HG02938 (cell line): ENCODE data around the gene GSAP.

ENCODE experiments used
- ATAC-seq: cut with Tn5 transposase; IDR thresholded peaks from one replicate; pipeline ENCODE4 v1.9.1; 2021; ENCODE audit warnings: mild to moderate bottlenecking, moderate library complexity; ENCODE audit not compliant: unreplicated experiment

Gene GSAP

GRCh38 chr7:77441046-77441445, 24.9 kb upstream of the GSAP start:
- ATAC-seq: no peak

- ATAC-seq: no peak
Measured at GRCh38 chr7:77439572-77439971, 23.4 kb upstream of the GSAP start.

DNA sequence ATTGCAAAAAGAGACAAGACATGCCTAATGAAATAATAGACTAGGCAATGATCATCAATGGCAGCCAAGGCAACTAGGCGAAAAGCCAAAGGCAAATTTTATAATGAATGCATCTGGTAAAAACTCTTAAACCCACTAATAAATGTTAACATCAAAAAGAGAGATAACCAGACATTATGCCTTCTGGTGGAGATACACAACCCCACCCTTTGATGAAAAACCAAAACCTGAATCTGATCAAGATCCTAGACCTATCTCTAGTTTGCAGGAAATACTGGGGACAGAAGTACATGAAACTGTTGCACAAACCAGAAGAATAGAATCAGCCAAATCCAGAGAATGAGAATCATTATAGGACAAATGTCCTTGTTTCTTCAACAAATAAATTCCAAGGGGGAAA, 22.0 kb upstream of the GSAP start:
- no peak for ATAC-seq

DNA sequence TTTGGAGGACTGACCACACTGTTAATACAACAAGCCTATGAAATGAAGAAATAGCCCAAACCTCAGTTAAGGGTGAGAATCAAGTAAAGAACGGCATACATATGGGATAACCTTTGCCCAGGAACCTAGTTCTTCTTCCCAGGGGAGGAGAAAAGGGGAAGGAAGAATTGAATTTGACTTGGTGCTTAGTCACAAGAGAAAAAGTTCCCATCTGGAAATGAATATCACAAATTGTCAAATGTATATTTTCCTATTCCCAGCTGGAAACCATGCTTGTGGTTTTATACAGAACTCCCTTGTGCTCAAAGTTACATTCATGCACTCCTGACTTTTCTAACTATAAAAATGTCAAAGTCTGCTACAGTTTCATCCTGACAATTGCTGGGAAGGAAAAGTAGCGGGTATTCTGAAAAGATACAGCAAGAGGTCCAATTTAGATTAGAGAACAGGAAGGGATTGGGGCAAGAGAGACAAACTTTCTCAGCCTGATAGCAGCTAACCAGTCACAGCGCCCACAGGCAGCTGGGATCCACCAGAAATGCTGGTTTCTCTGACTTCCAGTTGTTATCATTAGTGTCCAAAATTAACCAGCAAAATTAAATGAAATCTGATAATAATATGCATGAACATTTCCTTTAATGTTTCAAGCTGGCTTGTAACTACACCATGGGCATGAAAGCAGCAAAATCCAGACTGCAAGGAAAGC, 18.6 kb upstream of the GSAP start:
- ATAC-seq: no peak

- ATAC-seq: no peak
Measured at GRCh38 chr7:77433901-77434300, 17.8 kb upstream of the GSAP start.

DNA sequence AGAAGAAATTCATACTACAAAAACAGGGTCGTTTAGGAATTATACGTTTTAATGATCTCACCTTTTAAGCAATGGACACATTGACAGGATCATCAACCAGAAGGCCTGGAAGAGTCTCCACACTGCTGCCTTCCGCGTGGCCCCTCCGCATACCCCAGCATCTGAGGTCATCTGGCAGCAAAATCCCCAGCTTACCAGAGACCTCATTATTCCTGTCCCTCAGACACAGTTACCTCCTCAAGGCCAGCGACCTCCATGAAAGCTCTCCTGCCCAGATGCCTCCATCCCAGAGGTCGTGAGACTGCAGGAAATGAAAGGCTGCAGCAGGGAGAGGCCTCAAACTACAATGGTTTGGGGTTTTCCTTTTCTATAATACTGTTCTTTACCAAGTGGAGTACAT, 14.8 kb upstream of the GSAP start:
- ATAC-seq: no peak

GRCh38 chr7:77428777-77429231, 12.7 kb upstream of the GSAP start:
- no peak for ATAC-seq

DNA sequence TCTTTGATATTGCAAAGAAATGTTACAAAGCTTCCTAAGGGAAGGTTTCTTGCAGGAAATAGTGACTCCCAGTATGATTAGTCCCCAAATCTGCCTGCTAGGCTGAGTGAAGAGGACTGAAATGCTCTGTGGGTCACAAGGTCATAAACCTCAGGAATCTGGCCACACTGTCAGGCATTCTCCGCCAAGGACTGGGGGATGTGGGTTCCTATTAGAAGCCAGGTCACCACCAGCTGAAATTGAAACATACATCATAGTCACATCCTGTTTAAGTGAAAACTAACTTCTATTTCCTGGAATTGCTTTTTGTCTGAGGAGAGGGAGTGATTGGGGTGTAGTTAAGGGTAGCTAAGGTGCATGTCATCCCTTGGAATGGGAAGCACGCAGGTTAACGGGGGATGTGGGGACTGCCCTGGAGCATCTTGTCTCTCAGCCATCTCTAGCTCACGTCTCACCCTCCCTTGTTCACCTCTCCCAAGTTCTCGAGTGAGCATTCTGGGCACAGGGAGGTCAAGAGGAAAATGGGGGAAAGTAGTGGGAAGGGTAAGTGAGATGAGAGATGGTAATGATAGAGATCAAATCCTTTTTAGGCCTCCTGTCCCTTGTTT, 12.0 kb upstream of the GSAP start:
- no peak for ATAC-seq

DNA sequence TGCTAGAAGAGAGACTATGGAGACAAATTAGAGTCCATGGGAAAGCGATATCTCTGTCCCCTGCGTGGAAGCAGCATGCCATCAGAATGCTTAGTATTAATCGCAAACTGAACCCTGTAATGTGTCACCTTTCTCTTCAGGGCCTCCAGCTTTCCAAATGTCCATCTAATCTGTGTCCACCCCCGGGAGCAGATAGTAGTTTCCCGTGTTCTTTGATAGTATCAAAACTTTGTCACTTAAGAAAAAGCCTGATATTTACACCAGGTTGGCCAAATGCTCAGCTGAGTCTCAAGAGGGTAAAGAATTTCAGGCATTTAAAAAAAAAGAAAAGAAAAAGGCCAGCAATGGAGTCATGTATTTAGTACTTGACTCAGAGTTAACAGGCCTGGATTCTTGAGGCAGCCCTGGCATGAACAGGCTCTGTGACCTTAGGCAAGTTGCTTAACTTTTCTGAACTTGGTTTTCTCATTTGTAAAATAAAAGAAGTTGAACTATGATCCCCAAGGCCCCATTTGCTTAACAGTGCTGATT, 10.4 kb upstream of the GSAP start:
- no peak for ATAC-seq

DNA sequence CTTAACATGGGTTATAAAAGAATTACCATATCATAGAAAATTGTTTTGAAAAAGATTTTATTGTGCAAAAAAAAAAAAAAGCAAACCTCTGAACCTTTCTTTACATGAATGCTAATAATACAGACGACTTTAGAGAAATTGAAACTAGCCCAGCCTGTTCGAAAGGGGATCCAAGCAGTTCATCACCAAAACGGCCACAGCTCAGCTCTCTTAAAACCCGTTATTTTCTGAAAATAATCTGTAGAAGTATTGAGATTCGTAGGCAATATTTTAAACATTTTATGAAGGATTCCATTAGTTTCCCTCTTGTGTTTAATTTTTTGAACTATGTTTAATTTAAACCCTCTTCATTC, 9.9 kb upstream of the GSAP start:
- ATAC-seq: peak; percentile 69

DNA sequence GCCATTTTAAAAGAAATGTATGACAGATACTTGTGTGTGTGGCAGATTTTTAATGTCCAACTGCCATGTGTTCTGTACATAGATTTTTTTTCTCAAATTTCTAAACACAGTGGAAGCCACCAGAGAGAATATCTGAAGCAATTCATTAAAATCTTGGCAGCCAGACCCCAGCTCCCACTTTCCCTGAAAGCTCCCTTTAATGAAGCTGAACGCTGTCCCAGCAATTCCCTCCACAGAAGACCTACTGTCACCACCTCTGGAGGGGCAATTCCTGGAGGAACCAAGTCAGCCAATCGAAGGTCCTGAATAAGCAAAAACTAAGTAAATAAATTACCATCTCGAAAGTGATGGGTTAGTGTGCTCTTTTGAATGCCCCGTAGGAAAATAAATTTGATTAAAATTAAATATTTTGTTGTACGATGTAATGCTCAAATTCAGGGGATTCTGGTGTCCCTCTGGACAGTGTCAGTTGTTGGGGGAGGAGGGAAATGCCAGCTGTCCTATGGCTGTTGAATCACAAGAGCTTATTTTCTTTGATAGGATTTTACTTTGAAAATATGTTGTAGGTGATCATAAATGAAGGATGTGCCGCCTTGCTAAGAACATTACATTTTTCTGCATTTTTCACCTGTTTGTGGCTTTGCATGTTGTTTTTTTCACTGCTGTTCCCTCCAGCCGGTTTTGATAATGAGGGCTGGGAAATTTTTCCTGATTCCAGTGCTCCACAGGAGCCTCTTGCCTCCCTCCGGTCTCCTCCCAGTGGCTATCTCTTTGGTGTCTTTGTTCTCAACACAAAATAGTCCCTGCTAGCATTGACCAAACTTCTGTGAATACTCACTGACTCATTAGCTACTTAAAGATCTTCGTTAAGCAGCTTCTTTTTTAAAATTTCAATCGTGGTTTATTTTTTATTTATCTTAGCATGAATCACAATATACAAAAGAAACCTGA, 9.2 kb upstream of the GSAP start:
- ATAC-seq: no peak

DNA sequence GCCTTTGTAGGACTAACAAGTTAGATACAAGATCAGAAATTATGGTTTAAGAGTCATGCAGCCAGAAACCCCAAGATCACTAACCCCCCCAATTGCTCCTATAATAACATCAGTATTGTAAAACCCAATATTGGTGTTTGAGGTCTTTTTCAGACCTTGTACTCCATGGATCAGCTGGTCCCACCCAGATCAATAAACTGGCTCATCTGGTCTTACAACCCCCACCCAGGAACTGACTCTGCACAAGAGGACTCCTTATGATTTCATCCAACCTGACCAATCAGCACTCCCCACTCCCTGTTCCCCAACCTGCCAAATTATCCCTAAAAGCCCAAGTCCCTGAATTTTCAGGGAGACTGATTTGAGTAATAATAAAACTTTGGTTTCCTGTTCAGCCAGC, 6.4 kb upstream of the GSAP start:
- ATAC-seq: no peak

DNA sequence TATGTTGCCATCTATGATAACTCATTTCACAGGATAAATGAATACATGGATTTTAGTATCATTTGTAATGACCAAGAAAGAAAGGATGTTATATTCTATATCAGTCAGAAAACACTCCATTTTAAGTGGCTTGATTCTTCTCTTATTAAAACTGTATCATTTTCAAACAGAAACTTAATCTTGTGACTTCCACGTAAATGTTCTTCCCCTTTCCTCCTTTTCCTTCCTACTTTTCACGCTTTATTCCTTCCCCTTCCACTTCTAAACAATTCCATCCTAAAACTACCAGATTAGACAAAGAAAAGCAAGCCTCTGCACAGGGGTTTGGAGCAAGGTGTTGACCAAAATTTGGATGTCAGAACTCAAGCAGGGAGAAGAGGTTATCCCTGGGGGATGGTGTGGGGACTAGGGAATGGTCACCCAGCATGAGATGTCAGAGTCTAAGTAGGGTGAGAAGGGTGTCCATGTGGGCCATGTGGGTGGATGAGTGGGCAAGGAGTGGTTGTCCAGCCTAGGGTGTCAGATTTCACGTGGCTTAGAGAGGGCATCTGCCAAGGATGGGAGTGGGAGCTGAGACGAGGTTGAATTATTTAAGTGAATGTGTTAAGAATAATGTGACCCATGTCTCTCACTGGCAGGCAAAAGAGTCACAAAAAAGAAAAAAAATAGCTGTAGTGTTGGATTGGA, 5.0 kb upstream of the GSAP start:
- ATAC-seq: no peak

- ATAC-seq: no peak
Measured at GRCh38 chr7:77420438-77420837, 4.3 kb upstream of the GSAP start.

DNA sequence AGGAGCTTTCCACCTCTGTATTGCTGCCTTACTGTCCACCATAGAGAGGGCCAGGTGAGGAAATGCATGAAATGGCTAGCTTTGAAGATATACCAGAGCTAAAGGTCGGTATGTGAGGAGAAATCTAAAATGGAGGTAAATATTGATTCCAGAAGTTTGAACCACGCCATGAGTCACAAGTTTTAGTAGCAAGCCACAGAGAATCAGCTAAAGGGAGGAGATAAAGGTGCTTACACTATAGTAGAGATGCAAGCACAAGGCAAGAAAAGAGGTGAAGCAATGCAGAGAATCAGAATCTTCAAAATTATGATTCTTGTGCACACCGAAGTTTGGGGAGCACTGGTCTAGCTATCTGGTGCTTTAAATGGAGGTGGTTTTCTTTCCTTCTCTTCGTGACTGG, 3.0 kb upstream of the GSAP start:
- ATAC-seq: no peak

DNA sequence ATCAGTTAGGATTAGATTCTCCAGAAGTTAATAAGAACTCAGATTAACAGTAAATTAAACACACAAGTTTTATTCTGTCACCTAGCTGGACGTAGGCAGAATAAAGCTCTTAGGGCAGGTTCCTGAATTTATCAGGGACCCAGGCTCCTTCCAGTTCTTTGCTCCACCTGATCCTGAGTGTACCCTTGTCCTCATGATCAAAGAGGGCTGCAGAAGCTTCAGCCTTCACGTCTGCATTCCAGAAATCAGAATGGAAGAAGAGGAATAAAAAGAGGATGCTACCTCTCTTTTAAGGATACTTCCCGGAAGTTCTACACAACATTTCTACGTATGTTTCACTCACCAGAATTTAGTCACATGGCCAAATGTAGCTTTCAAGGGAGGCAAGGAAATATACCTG, 1.7 kb upstream of the GSAP start:
- no peak for ATAC-seq

DNA sequence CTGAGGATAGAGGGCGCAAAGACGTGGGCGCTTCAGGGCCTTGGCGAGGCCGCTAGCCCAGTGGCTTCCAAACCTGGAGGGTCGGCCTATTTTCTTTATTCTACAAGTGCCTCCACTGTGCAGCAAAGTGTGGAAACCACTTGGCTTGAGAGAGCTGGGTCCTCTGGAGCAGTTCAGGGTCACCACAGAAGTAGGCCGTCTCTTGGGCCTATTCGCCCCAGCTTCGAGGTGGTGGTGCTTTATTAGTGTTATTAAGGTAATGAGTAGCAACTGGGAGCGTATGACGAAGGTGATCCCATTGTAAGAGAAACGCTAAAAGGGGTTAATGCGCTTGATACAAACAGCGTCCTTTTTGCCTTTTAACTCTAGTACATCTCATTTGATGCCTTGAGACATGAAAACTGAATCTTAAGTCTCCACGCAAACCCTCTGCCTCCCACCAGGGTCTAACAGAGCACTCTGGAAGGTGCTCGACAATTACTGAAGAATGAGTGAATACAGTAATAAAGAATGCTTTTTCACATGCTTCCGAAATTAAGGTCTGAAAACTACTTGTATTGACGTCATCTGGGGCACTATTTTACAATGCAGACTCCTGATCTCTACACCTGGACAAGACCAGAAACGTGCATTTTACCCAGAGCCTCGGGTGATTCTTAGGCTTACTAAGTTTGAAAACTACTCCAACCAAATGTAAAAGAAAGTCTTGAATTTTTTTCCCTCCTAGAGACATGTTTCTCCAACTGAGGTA, 647 bp upstream of the GSAP start:
- ATAC-seq: no peak

- peak; percentile 28 for ATAC-seq
Measured at GRCh38 chr7:77415476-77415822, 700 bp downstream of the GSAP start.

GRCh38 chr7:77413861-77414424, 2.2 kb downstream of the GSAP start:
- no peak for ATAC-seq

- ATAC-seq: no peak
Measured at GRCh38 chr7:77413128-77413527, 3.0 kb downstream of the GSAP start.
